IMR-90 (cell line): ENCODE data around the gene PUDP. TPM values are rescaled to one million over a fixed set of nuclear protein-coding genes. Genes with fewer than 3 reads are reported as not detected.
"Not testable (repeated sequence)": the region's sequence is repeated elsewhere in the genome, so short reads cannot be mapped to it uniquely, and the experiment has no call there.

ENCODE experiments used
- ATAC-seq: fragments of 200-7000 bp; cut with Tn5 transposase; 2 replicates; pipeline ENCODE4 v1.9.1; 2020; ENCODE audit warnings: low read depth, mild to moderate bottlenecking, moderate library complexity
- BruUV-seq: library from RNA; stranded (reverse); fragments of 400-500 nt; replicated peaks from 2 replicates; lab custom pipeline; 2021; lab: Mats Ljungman, UMichigan
- CTCF ChIA-PET: fragments of 300-600 bp; formaldehyde crosslinking; extraction: SDS; loops from one replicate; lab custom pipeline; 2021; ENCODE audit warnings: antibody characterized with exemption; lab: Yijun Ruan, JAX
- POLR2A ChIA-PET: fragments of 300-600 bp; sonication (Branson Sonifier 250); formaldehyde crosslinking; loops from one replicate; lab custom pipeline; 2022; ENCODE audit warnings: antibody characterized with exemption; ENCODE audit not compliant: unreplicated experiment; lab: Charles Lee
- DNase-seq: peaks from one replicate; pipeline ENCODE4 v3.0.0; 2013
- H2AFZ ChIP-seq: replicated peaks from 2 replicates; pipeline ENCODE3; 2013; ENCODE audit warnings: low read length, mild to moderate bottlenecking; ENCODE audit not compliant: poor library complexity
- H2AK5ac ChIP-seq: 2 replicates; pipeline ENCODE4 v1.6.1; 2013; ENCODE audit warnings: low read depth, low read length, inconsistent platforms
- H2AK9ac ChIP-seq: replicated peaks from 2 replicates; pipeline ENCODE3; 2013; ENCODE audit warnings: mild to moderate bottlenecking, low read depth, low read length, moderate library complexity; ENCODE audit not compliant: poor library complexity
- H2BK120ac ChIP-seq: 2 replicates; pipeline ENCODE4 v1.6.1; 2013; ENCODE audit warnings: low read depth, low read length, inconsistent platforms
- H2BK15ac ChIP-seq: 3 replicates; pipeline ENCODE4 v1.6.1; 2013; ENCODE audit warnings: low read depth, low read length, inconsistent platforms
- H2BK20ac ChIP-seq: 2 replicates; pipeline ENCODE4 v1.6.1; 2013; ENCODE audit warnings: low read depth, mild to moderate bottlenecking, inconsistent platforms, low read length, moderate library complexity
- H2BK5ac ChIP-seq: 2 replicates; pipeline ENCODE4 v1.6.1; 2013; ENCODE audit warnings: mild to moderate bottlenecking, low read depth, low read length, inconsistent platforms; ENCODE audit not compliant: poor library complexity, severe bottlenecking
- H3K14ac ChIP-seq: replicated peaks from 2 replicates; pipeline ENCODE4 v1.6.1; 2013; ENCODE audit warnings: low read depth, low read length, inconsistent platforms
- H3K18ac ChIP-seq: 2 replicates; pipeline ENCODE4 v1.6.1; 2013; ENCODE audit warnings: low read depth, low read length, control low read depth
- H3K23ac ChIP-seq: 2 replicates; pipeline ENCODE4 v1.6.1; 2013; ENCODE audit warnings: low read depth, low read length, inconsistent platforms
- H3K27ac ChIP-seq: 2 replicates; pipeline ENCODE4 v1.5.1; 2013; ENCODE audit warnings: mild to moderate bottlenecking, control low read depth, low read length; ENCODE audit not compliant: insufficient read depth
- H3K27me3 ChIP-seq: 2 replicates; pipeline ENCODE4 v1.6.1; 2013; ENCODE audit warnings: low read length; ENCODE audit not compliant: control insufficient read depth, insufficient read depth
- H3K36me3 ChIP-seq: 2 replicates; pipeline ENCODE4 v1.6.1; 2013; ENCODE audit warnings: low read length, mixed read lengths; ENCODE audit not compliant: control insufficient read depth, insufficient read depth
- H3K4ac ChIP-seq: 2 replicates; pipeline ENCODE4 v1.6.1; 2013; ENCODE audit warnings: low read depth, low read length, inconsistent platforms
- H3K4me1 ChIP-seq: 2 replicates; pipeline ENCODE4 v1.6.1; 2013; ENCODE audit warnings: low read length, mixed read lengths; ENCODE audit not compliant: control insufficient read depth, insufficient read depth
- H3K4me2 ChIP-seq: 2 replicates; pipeline ENCODE4 v1.6.1; 2013; ENCODE audit warnings: low read depth, mild to moderate bottlenecking, control low read depth, low read length, moderate library complexity
- H3K4me3 ChIP-seq: 2 replicates; pipeline ENCODE4 v1.5.1; 2013; ENCODE audit warnings: low read depth, mild to moderate bottlenecking, control low read depth, low read length, moderate library complexity; ENCODE audit not compliant: insufficient read depth
- H3K56ac ChIP-seq: 2 replicates; pipeline ENCODE4 v1.6.1; 2013; ENCODE audit warnings: low read length, inconsistent platforms; ENCODE audit not compliant: insufficient read depth; ENCODE audit errors: extremely low read depth
- H3K79me1 ChIP-seq, 2 experiments: 2 replicates each; pipeline ENCODE4 v1.6.1; 2013; ENCODE audit warnings: low read length in 2 of 2, inconsistent platforms in 1 of 2, low read depth in 1 of 2
- H3K9ac ChIP-seq: 2 replicates; pipeline ENCODE4 v1.6.1; 2013; ENCODE audit warnings: low read depth, low read length, control low read depth
- H3K9me1 ChIP-seq: 2 replicates; pipeline ENCODE4 v1.6.1; 2013; ENCODE audit warnings: low read length, inconsistent platforms; ENCODE audit not compliant: insufficient read depth
- H3K9me3 ChIP-seq: 2 replicates; pipeline ENCODE4 v1.6.1; 2013; ENCODE audit warnings: low read length; ENCODE audit not compliant: control insufficient read depth, insufficient read depth
- H4K20me1 ChIP-seq: 2 replicates; pipeline ENCODE4 v1.6.1; 2013; ENCODE audit warnings: low read length, inconsistent platforms; ENCODE audit not compliant: insufficient read depth
- H4K5ac ChIP-seq: 2 replicates; pipeline ENCODE4 v1.6.1; 2013; ENCODE audit warnings: mild to moderate bottlenecking, low read depth, low read length, control low read depth
- H4K8ac ChIP-seq, 2 experiments: 2 replicates each; pipeline ENCODE4 v1.6.1; 2013; ENCODE audit warnings: low read depth in 2 of 2, low read length in 2 of 2, control low read depth in 1 of 2, inconsistent platforms in 1 of 2
- H4K91ac ChIP-seq: 2 replicates; pipeline ENCODE4 v1.6.1; 2013; ENCODE audit warnings: low read depth, low read length, inconsistent platforms; ENCODE audit not compliant: insufficient read depth
- CEBPB ChIP-seq: IDR thresholded peaks from 2 replicates; pipeline ENCODE4 v1.6.1; 2012; ENCODE audit warnings: low read depth, low read length, improper control_type of control experiment
- MAFK ChIP-seq: IDR thresholded peaks from 2 replicates; pipeline ENCODE4 v1.6.1; 2012; ENCODE audit warnings: low read depth, low read length, improper control_type of control experiment
- WGBS, 2 experiments: methylation state at CpG; one replicate each; pipeline versions ENCODE4 v1.1.5 to v1.1.7; 2013; ENCODE audit warnings: missing lambda C conversion rate in 2 of 2; ENCODE audit not compliant: insufficient read length in 1 of 2; ENCODE audit errors: extremely low coverage in 2 of 2; 5-methylcytosine and 5-hydroxymethylcytosine counted together
- dilution Hi-C: fragments of 300-500 bp; cut with HindIII; formaldehyde crosslinking; loops from one replicate; pipeline ENCODE4 v1.14.3; 2018; ENCODE audit warnings: low sequenced_read_pairs; ENCODE audit not compliant: unreplicated experiment
- in situ Hi-C: fragments of 300-500 bp; cut with MboI; formaldehyde crosslinking; loops from 3 replicates; pipeline ENCODE4 v1.14.3; 2019; ENCODE audit warnings: low sequenced_read_pairs, inconsistent platforms, mixed read lengths
- intact Hi-C: fragments of 100-400 bp; cut with micrococcal nuclease; formaldehyde crosslinking; loops from 2 replicates; pipeline ENCODE4 v1.10.0; 2022
- polyA plus RNA-seq, 3 experiments: library from polyadenylated mRNA; depleted of rRNA; stranded (reverse); fragments of >200 nt; gene quantifications; 2 replicates each; pipeline ENCODE4 v1.2.3, GENCODE V29; 2012; ENCODE audit warnings: low replicate concordance in 1 of 3
- total RNA-seq: library from RNA; depleted of rRNA; stranded (reverse); fragments of >200 nt; gene quantifications from 2 replicates; pipeline ENCODE4 v1.2.3, GENCODE V29; 2012

Gene PUDP
- total and polyA plus RNA-seq, 2 of the 4 experiments (the other 2 are of a cell fraction), result 22.2 to 28.6 TPM

GRCh38 chrX:7043796-7044433 lies 104.0 kb downstream of the PUDP start:
- H3K36me3 ChIP-seq, H3K9me3 ChIP-seq, H3K27me3 ChIP-seq, H3K79me1 ChIP-seq, H3K9me1 ChIP-seq, H2BK15ac ChIP-seq, H3K4me2 ChIP-seq, dilution Hi-C loops, POLR2A ChIA-PET, H4K91ac ChIP-seq, H4K5ac ChIP-seq, H3K14ac ChIP-seq, H3K4me1 ChIP-seq, H3K23ac ChIP-seq, in situ Hi-C loops, H3K9ac ChIP-seq, CTCF ChIA-PET, H2AFZ ChIP-seq, H3K56ac ChIP-seq, H2AK9ac ChIP-seq, intact Hi-C loops, BruUV-seq, H4K20me1 ChIP-seq, H2AK5ac ChIP-seq, H3K4me3 ChIP-seq, H3K18ac ChIP-seq: not testable (repeated sequence)
- Histone ChIP-seq H2BK120ac (peak overlapping the region; percentile 84), H3K27ac (peak overlapping the region; percentile 37; the same call in 1 of the 2 replicates), H2BK5ac (peak overlapping the region; percentile 53), H4K8ac (peak overlapping the region; percentile 65 to 96; a peak in 3 of 4 replicates), H3K4ac (0 out of 2 replicates have a peak overlapping the region, but pooled peaks have one; percentile 59), H2BK20ac (peak overlapping the region; percentile 60; the same call in 1 of the 2 replicates)
- no CpG with 5 or more reads among the region's 3 CpGs for WGBS, 2 experiments
- ATAC-seq, result peak; percentile 48; the same call in 1 of the 2 replicates
- peak; percentile 87 for DNase-seq
- peak; percentile 38 for TF ChIP-seq MAFK
- peak; percentile 53; the same call in 1 of the 2 replicates for TF ChIP-seq CEBPB
